Keratinocyte (primary cell): Measurements from ENCODE around the gene TAPT1. TPM values are rescaled to one million over a fixed set of nuclear protein-coding genes. Genes with fewer than 3 reads are reported as not detected.

Experiments used
- DNase-seq: peaks from one replicate; pipeline ENCODE4 v3.0.0-alpha.2; 2011; ENCODE audit warnings: low read depth, missing footprints, low spot score
- FAIRE-seq: peaks from 2 replicates; lab custom pipeline; 2011; peaks lifted over from hg19 to GRCh38; lab: Jason Lieb, UNC
- H2AFZ ChIP-seq: 2 replicates; pipeline ENCODE4 v1.6.0; 2012; ENCODE audit warnings: low read length, control low read depth, inconsistent platforms; ENCODE audit not compliant: control insufficient read depth
- H3K27ac ChIP-seq: 2 replicates; pipeline ENCODE4 v1.5.1; 2011; ENCODE audit warnings: low read length; ENCODE audit not compliant: control insufficient read depth, insufficient read depth
- H3K27me3 ChIP-seq: 3 replicates; pipeline ENCODE4 v1.6.0; 2011; ENCODE audit warnings: low read length; ENCODE audit not compliant: control insufficient read depth, insufficient read depth; ENCODE audit errors: extremely low read depth
- H3K36me3 ChIP-seq, 2 experiments: 2 replicates in 1 of 2; 3 replicates in 1 of 2; pipeline ENCODE4 v1.5.1; 2011; ENCODE audit warnings: low read length in 2 of 2, mild to moderate bottlenecking in 1 of 2; ENCODE audit not compliant: control insufficient read depth in 2 of 2, insufficient read depth in 2 of 2; ENCODE audit errors: extremely low read depth in 1 of 2
- H3K4me1 ChIP-seq: 3 replicates; pipeline ENCODE4 v1.5.1; 2011; ENCODE audit warnings: low read length; ENCODE audit not compliant: control insufficient read depth, insufficient read depth; ENCODE audit errors: extremely low read depth
- H3K4me2 ChIP-seq: 3 replicates; pipeline ENCODE4 v1.6.0; 2011; ENCODE audit warnings: low read depth, low read length; ENCODE audit not compliant: control insufficient read depth, insufficient read depth; ENCODE audit errors: extremely low read depth
- H3K4me3 ChIP-seq, 3 experiments: fragments of 200-600 bp in 1 of 3; sonication (generic) in 1 of 3; 2 replicates in 2 of 3; 3 replicates in 1 of 3; pipeline ENCODE4 v1.5.1; 2011 to 2016; ENCODE audit warnings: low read length in 3 of 3, mild to moderate bottlenecking in 3 of 3, control low read depth in 2 of 3, inconsistent platforms in 1 of 3, low read depth in 1 of 3, mixed read lengths in 1 of 3, mixed run types in 1 of 3, moderate library complexity in 1 of 3; ENCODE audit not compliant: control insufficient read depth in 2 of 3, insufficient read depth in 2 of 3; ENCODE audit errors: extremely low read depth in 1 of 3
- H3K79me2 ChIP-seq: 2 replicates; pipeline ENCODE4 v1.6.0; 2012; ENCODE audit warnings: low read length; ENCODE audit not compliant: control insufficient read depth, insufficient read depth
- H3K9ac ChIP-seq: 3 replicates; pipeline ENCODE4 v1.6.0; 2011; ENCODE audit warnings: low read length; ENCODE audit not compliant: control insufficient read depth, insufficient read depth; ENCODE audit errors: extremely low read depth
- H3K9me1 ChIP-seq: 3 replicates; pipeline ENCODE4 v1.6.0; 2011; ENCODE audit warnings: low read length; ENCODE audit not compliant: control insufficient read depth, insufficient read depth; ENCODE audit errors: extremely low read depth
- H3K9me3 ChIP-seq: 2 replicates; pipeline ENCODE4 v1.5.1; 2012; ENCODE audit warnings: low read depth, low read length; ENCODE audit not compliant: control insufficient read depth
- H4K20me1 ChIP-seq: 3 replicates; pipeline ENCODE4 v1.6.0; 2011; ENCODE audit warnings: low read length; ENCODE audit not compliant: control insufficient read depth, insufficient read depth; ENCODE audit errors: extremely low read depth
- EZH2 ChIP-seq: IDR thresholded peaks from one replicate; pipeline ENCODE4 v1.6.1; 2012; ENCODE audit warnings: inconsistent platforms, mild to moderate bottlenecking, low read length, moderate library complexity
- dilution Hi-C: fragments of 300-500 bp; cut with MboI; formaldehyde crosslinking; loops from one replicate; pipeline ENCODE4 v1.7.0; 2020; ENCODE audit warnings: low sequenced_read_pairs; ENCODE audit not compliant: extremely low pct_ligation_motif_present
- polyA plus RNA-seq, 5 experiments: library from polyadenylated mRNA; depleted of rRNA in 3 of 5; stranded (reverse) in 3 of 5; stranded (forward) in 1 of 5; unstranded in 1 of 5; fragments of >200 nt; gene quantifications; 1 replicate in 1 of 5; 2 replicates in 3 of 5; 3 replicates in 1 of 5; pipeline versions ENCODE4 v1.2.1 to v1.2.3, GENCODE V29; 2011 to 2012; ENCODE audit warnings: missing spikeins in 2 of 5, low read depth in 1 of 5, low replicate concordance in 1 of 5
- TF ChIP-seq, protein P1 (sequence below), 3 experiments: IDR thresholded peaks in 1 of 3; conservative IDR thresholded peaks in 1 of 3; optimal IDR thresholded peaks in 1 of 3; 2 replicates in 2 of 3; 3 replicates in 1 of 3; pipeline versions ENCODE3 to v1.5.1; 2011; ENCODE audit warnings: low read length in 3 of 3, mild to moderate bottlenecking in 3 of 3, moderate library complexity in 2 of 3, control low read depth in 1 of 3, inconsistent platforms in 1 of 3; ENCODE audit not compliant: insufficient read depth in 2 of 3; ENCODE audit errors: extremely low read depth in 1 of 3

The TAPT1 gene
- polyA plus RNA-seq, 1 donor (not counting 4 experiments of a cell fraction or from before 2014, with no cell fraction given), result 10.7 TPM

DNA sequence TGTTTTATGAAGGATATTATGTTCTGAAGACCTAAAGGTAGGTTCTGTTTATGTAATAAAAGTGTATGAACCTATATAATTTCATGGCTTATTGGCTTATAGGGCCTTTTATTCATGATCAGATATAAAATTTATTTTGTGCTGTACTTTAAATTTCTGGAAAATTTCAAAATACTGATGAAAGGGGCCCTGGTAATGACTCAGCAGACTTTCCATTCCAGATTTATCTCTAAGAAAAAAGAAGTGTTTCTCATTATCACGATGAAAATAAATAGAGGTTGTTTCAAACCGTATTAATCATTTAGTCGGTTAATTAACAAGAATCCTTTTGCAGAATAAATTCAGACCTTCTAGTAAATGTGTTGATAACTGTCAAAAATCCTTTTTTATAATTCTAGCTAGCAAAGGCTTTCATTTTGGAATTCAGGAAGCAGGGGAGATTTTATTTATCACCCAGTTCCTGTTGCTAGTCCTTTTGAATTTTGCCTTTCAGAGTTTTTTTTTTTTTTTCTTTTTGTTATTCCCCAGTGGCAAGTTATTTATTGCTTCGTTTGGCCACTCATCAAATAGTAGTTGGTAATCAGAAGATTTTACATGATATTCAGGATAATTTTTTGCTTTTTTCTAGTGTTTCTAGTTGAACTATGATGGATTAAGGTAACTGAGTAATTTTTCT lies 5.4 kb upstream of the TAPT1 start:
- no peaks in the 10 kb centered on the region for H3K36me3 ChIP-seq
- H3K79me2 ChIP-seq, result peaks cover 2% of the 10 kb centered on the region
- no peaks in the 10 kb centered on the region for H3K9me1 ChIP-seq
- TF ChIP-seq EZH2, result no peak
- TF ChIP-seq, protein P1, sequence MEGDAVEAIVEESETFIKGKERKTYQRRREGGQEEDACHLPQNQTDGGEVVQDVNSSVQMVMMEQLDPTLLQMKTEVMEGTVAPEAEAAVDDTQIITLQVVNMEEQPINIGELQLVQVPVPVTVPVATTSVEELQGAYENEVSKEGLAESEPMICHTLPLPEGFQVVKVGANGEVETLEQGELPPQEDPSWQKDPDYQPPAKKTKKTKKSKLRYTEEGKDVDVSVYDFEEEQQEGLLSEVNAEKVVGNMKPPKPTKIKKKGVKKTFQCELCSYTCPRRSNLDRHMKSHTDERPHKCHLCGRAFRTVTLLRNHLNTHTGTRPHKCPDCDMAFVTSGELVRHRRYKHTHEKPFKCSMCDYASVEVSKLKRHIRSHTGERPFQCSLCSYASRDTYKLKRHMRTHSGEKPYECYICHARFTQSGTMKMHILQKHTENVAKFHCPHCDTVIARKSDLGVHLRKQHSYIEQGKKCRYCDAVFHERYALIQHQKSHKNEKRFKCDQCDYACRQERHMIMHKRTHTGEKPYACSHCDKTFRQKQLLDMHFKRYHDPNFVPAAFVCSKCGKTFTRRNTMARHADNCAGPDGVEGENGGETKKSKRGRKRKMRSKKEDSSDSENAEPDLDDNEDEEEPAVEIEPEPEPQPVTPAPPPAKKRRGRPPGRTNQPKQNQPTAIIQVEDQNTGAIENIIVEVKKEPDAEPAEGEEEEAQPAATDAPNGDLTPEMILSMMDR (optimal IDR thresholded peaks at IDR 0.05 in 1 of 3, IDR thresholded peaks at IDR 0.05 in 1 of 3, conservative IDR thresholded peaks at IDR 0.05 in 1 of 3; ENCODE audit: extremely low read depth in 1 of 3, insufficient read depth in 2 of 3, low read length in 3 of 3), result no peak
- dilution Hi-C loops, result no loop called here
- FAIRE-seq (no peak), DNase-seq (no peak)
- no peaks in the 10 kb centered on the region for H3K27me3 ChIP-seq
- H3K9me3 ChIP-seq, result no peaks in the 10 kb centered on the region
- H3K9ac ChIP-seq, result no peak overlapping the region
- H3K4me2 ChIP-seq, result no peak overlapping the region
- no peak overlapping the region for H3K27ac ChIP-seq
- no peaks in the 10 kb centered on the region for H4K20me1 ChIP-seq
- no peak overlapping the region for H3K4me3 ChIP-seq
- H3K4me1 ChIP-seq, result no peaks in the 10 kb centered on the region
- no peak overlapping the region for H2AFZ ChIP-seq

DNA sequence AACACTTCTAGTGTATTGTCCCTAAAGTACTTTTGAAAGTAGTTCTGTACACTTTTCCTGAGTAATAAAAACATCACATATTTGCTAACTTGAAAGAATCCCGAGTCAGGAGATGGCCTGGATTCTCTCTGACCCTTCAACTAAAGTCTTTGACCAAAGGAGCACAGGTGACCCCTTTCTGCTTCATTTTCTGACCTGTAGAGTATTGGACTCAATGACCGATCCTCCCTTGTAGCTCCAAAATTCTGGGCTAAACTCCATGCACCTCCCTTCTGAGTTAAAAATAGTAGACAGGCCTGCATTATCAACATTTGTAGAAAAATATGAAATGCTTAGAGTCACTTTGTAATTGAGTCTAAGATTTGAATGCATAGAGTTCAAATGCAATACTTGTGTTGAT lies 4.0 kb upstream of the TAPT1 start:
- dilution Hi-C loops, result no loop called here
- Histone ChIP-seq H3K9me3 (no peaks in the 10 kb centered on the region), H3K4me2 (no peak overlapping the region), H3K4me3 (no peak overlapping the region), H4K20me1 (no peaks in the 10 kb centered on the region), H3K4me1 (no peaks in the 10 kb centered on the region), H3K27me3 (no peaks in the 10 kb centered on the region), H3K9ac (no peak overlapping the region), H2AFZ (no peak overlapping the region), H3K9me1 (no peaks in the 10 kb centered on the region), H3K27ac (no peak overlapping the region), H3K79me2 (peaks cover 4% of the 10 kb centered on the region), H3K36me3 (no peaks in the 10 kb centered on the region)
- TF ChIP-seq, protein P1 (optimal IDR thresholded peaks at IDR 0.05 in 1 of 3, IDR thresholded peaks at IDR 0.05 in 1 of 3, conservative IDR thresholded peaks at IDR 0.05 in 1 of 3; ENCODE audit: extremely low read depth in 1 of 3, insufficient read depth in 2 of 3, low read length in 3 of 3), result no peak
- FAIRE-seq (no peak), DNase-seq (no peak)
